Caco-2 (cell line): ENCODE measurements around the gene IZUMO4. TPM values are rescaled to one million over a fixed set of nuclear protein-coding genes. Genes with fewer than 3 reads are reported as not detected.

Experiments used
- BruUV-seq: library from RNA; stranded (reverse); fragments of 400-500 nt; replicated peaks from 2 replicates; lab custom pipeline; 2021; lab: Mats Ljungman, UMichigan
- CTCF ChIA-PET: fragments of 300-600 bp; sonication (Branson Sonifier 250); formaldehyde crosslinking; loops from one replicate; lab custom pipeline; 2022; ENCODE audit warnings: antibody characterized with exemption; lab: Charles Lee
- POLR2A ChIA-PET: fragments of 300-600 bp; sonication (Branson Sonifier 250); formaldehyde crosslinking; loops from one replicate; lab custom pipeline; 2022; ENCODE audit warnings: antibody characterized with exemption; lab: Charles Lee
- DNase-seq, 2 experiments: peaks; one replicate each; pipeline versions ENCODE4 v3.0.0 to v3.0.0-alpha.2; 2020 to 2022
- H3K27me3 ChIP-seq: replicated peaks from 2 replicates; pipeline ENCODE4 v1.6.0; 2011; ENCODE audit warnings: low read length; ENCODE audit not compliant: control insufficient read depth, insufficient read depth
- H3K36me3 ChIP-seq: 2 replicates; pipeline ENCODE4 v1.5.1; 2011; ENCODE audit warnings: low read length; ENCODE audit not compliant: control insufficient read depth, insufficient read depth
- H3K4me1 ChIP-seq: fragments of 250-450 bp; sonication (Bioruptor Pico); 2 replicates; pipeline ENCODE4 v1.5.1; 2020; ENCODE audit warnings: mild to moderate bottlenecking
- H3K4me3 ChIP-seq: 2 replicates; pipeline ENCODE4 v1.5.1; 2011; ENCODE audit warnings: low read depth, mild to moderate bottlenecking, control low read depth, low read length
- H3K9me3 ChIP-seq: fragments of 250-450 bp; sonication (Bioruptor Pico); 2 replicates; pipeline ENCODE4 v1.5.1; 2020; ENCODE audit warnings: mild to moderate bottlenecking, moderate library complexity
- H3K27ac Mint-ChIP-seq: one replicate; pipeline ENCODE4 v1.8.0; 2022; ENCODE audit warnings: mixed read lengths; ENCODE audit not compliant: unreplicated experiment
- H3K27me3 Mint-ChIP-seq: one replicate; pipeline ENCODE4 v1.8.0; 2022; ENCODE audit warnings: mixed read lengths; ENCODE audit not compliant: insufficient read depth, unreplicated experiment
- H3K36me3 Mint-ChIP-seq: one replicate; pipeline ENCODE4 v1.8.0; 2022; ENCODE audit warnings: mild to moderate bottlenecking, mixed read lengths; ENCODE audit not compliant: insufficient read depth, unreplicated experiment
- H3K4me1 Mint-ChIP-seq: one replicate; pipeline ENCODE4 v1.8.0; 2022; ENCODE audit warnings: low read depth, mixed read lengths; ENCODE audit not compliant: unreplicated experiment
- H3K4me3 Mint-ChIP-seq: one replicate; pipeline ENCODE4 v1.8.0; 2022; ENCODE audit warnings: mild to moderate bottlenecking, moderate library complexity, mixed read lengths; ENCODE audit not compliant: unreplicated experiment
- H3K9me3 Mint-ChIP-seq: one replicate; pipeline ENCODE4 v1.8.0; 2022; ENCODE audit warnings: mixed read lengths; ENCODE audit not compliant: unreplicated experiment
- CTCF ChIP-seq, 2 experiments: fragments of 200-600 bp in 1 of 2; IDR thresholded peaks; 1 replicate in 1 of 2; 2 replicates in 1 of 2; pipeline versions ENCODE4 v1.5.1 to v1.8.0; 2011 to 2022; ENCODE audit warnings: antibody characterized with exemption in 1 of 2, control low read depth in 1 of 2, inconsistent platforms in 1 of 2, low read depth in 1 of 2, low read length in 1 of 2, mild to moderate bottlenecking in 1 of 2, moderate library complexity in 1 of 2; ENCODE audit not compliant: insufficient read depth in 1 of 2, severe bottlenecking in 1 of 2, unreplicated experiment in 1 of 2
- intact Hi-C: fragments of 100-400 bp; cut with micrococcal nuclease; formaldehyde crosslinking; loops from one replicate; pipeline ENCODE4 v1.10.0; 2022; ENCODE audit not compliant: unreplicated experiment
- total RNA-seq: library from RNA; stranded (reverse); gene quantifications from 2 replicates; pipeline ENCODE4 v1.2.3, GENCODE V29; 2022

The IZUMO4 gene
- total RNA-seq, 1 experiment from 2014 or later, result 1.1 TPM

GRCh38 chr19:2099054-2099501, 2.4 kb downstream of the IZUMO4 start:
- TF ChIP-seq CTCF (IDR thresholded peaks at IDR 0.05; ENCODE audit: insufficient read depth in 1 of 2, low read depth in 1 of 2, low read length in 1 of 2, severe bottlenecking in 1 of 2, unreplicated experiment in 1 of 2), result no peak
- Histone ChIP-seq H3K9me3 (no peaks in the 10 kb centered on the region), H3K36me3 (no peaks in the 10 kb centered on the region), H3K4me1 (peaks cover 8% of the 10 kb centered on the region), H3K4me3 (no peak overlapping the region), H3K27me3 (no peaks in the 10 kb centered on the region)
- CTCF ChIA-PET, result no interaction called here
- BruUV-seq, result no TSS peak
- Mint-ChIP-seq H3K27me3 (no peaks in the 10 kb centered on the region), H3K27ac (no peak overlapping the region), H3K36me3 (peaks cover 72% of the 10 kb centered on the region), H3K4me1 (no peaks in the 10 kb centered on the region), H3K9me3 (no peaks in the 10 kb centered on the region), H3K4me3 (no peak overlapping the region)
- no peak for DNase-seq
- POLR2A ChIA-PET, result interaction anchor here (0.7 kb wide), 1 partner anchor 49 kb away, joined by 6 read pairs; no protein-coding TSS in a partner anchor
- intact Hi-C loops, result loop anchor here (5.0 kb wide), 1 partner anchor 37 kb away; no protein-coding TSS in a partner anchor

- Histone ChIP-seq H3K9me3 (no peaks in the 10 kb centered on the region), H3K4me3 (no peak overlapping the region), H3K27me3 (no peaks in the 10 kb centered on the region), H3K36me3 (peaks cover 2% of the 10 kb centered on the region; the same call in 1 of the 2 replicates), H3K4me1 (peaks cover 6% of the 10 kb centered on the region)
- H3K4me1 Mint-ChIP-seq, result no peaks in the 10 kb centered on the region
- H3K9me3 Mint-ChIP-seq, result no peaks in the 10 kb centered on the region
- H3K4me3 Mint-ChIP-seq, result no peak overlapping the region
- CTCF ChIA-PET, result no interaction called here
- intact Hi-C loops, result loop anchor here (5.0 kb wide), 1 partner anchor 38 kb away; no protein-coding TSS in a partner anchor
- BruUV-seq, result no TSS peak
- H3K27me3 Mint-ChIP-seq, result no peaks in the 10 kb centered on the region
- POLR2A ChIA-PET, result no interaction called here
- no peak overlapping the region for H3K27ac Mint-ChIP-seq
- no peak for TF ChIP-seq CTCF (IDR thresholded peaks at IDR 0.05; ENCODE audit: insufficient read depth in 1 of 2, low read depth in 1 of 2, low read length in 1 of 2, severe bottlenecking in 1 of 2, unreplicated experiment in 1 of 2)
- H3K36me3 Mint-ChIP-seq, result peaks cover 82% of the 10 kb centered on the region
- no peak for DNase-seq
Measured at GRCh38 chr19:2099937-2100718, 3.4 kb downstream of the IZUMO4 start.

- H3K4me1 ChIP-seq, result peaks cover 3% of the 10 kb centered on the region; the same call in 1 of the 2 replicates
- peaks cover 85% of the 10 kb centered on the region for H3K36me3 Mint-ChIP-seq
- no peaks in the 10 kb centered on the region for H3K4me1 Mint-ChIP-seq
- no TSS peak for BruUV-seq
- POLR2A ChIA-PET, result no interaction called here
- CTCF ChIA-PET, result no interaction called here
- TF ChIP-seq CTCF (IDR thresholded peaks at IDR 0.05; ENCODE audit: insufficient read depth in 1 of 2, low read depth in 1 of 2, low read length in 1 of 2, severe bottlenecking in 1 of 2, unreplicated experiment in 1 of 2), result no peak
- peaks cover 2% of the 10 kb centered on the region; the same call in 1 of the 2 replicates for H3K36me3 ChIP-seq
- no peak overlapping the region for H3K4me3 Mint-ChIP-seq
- intact Hi-C loops, result no loop called here
- no peaks in the 10 kb centered on the region for H3K9me3 Mint-ChIP-seq
- no peak overlapping the region for H3K27ac Mint-ChIP-seq
- no peak for DNase-seq
- H3K27me3 ChIP-seq, result no peaks in the 10 kb centered on the region
- no peaks in the 10 kb centered on the region for H3K27me3 Mint-ChIP-seq
- no peak overlapping the region for H3K4me3 ChIP-seq
- no peaks in the 10 kb centered on the region for H3K9me3 ChIP-seq
Measured at GRCh38 chr19:2100719-2101061, 4.0 kb downstream of the IZUMO4 start.
